COLO668 (cell line): ENCODE results near the gene MFSD8.
"Not testable (repeated sequence)": the region's sequence is repeated elsewhere in the genome, so short reads cannot be mapped to it uniquely, and the experiment has no call there.

ENCODE experiments used
- DNase-seq: peaks from one replicate; lab custom pipeline; 2025; ENCODE audit not compliant: unreplicated experiment; lab: John Stamatoyannopoulos, UW

MFSD8 gene

GRCh38 chr4:127957105-127957504, 7.9 kb downstream of the MFSD8 start:
- DNase-seq, result no peak

- no peak for DNase-seq
Measured at GRCh38 chr4:127936974-127937373, 28.0 kb downstream of the MFSD8 start.

- DNase-seq, result not testable (repeated sequence)
Measured at GRCh38 chr4:127931836-127932235, 33.1 kb downstream of the MFSD8 start.

- DNase-seq, result no peak
Measured at GRCh38 chr4:127930175-127930574, 34.8 kb downstream of the MFSD8 start.

GRCh38 chr4:127925720-127926119, 39.3 kb downstream of the MFSD8 start:
- DNase-seq, result not testable (repeated sequence)

- no peak for DNase-seq
Measured at GRCh38 chr4:127922226-127922625, 42.7 kb downstream of the MFSD8 start.

GRCh38 chr4:127920521-127920920, 44.5 kb downstream of the MFSD8 start:
- DNase-seq, result no peak

GRCh38 chr4:127917151-127917550, 47.8 kb downstream of the MFSD8 start:
- no peak for DNase-seq

- DNase-seq, result no peak
Measured at GRCh38 chr4:127916512-127916911, 48.5 kb downstream of the MFSD8 start.

- DNase-seq, result no peak
Measured at GRCh38 chr4:127905029-127905428, 59.9 kb downstream of the MFSD8 start.

- not testable (repeated sequence) for DNase-seq
Measured at GRCh38 chr4:127899682-127900081, 65.3 kb downstream of the MFSD8 start.

- DNase-seq, result no peak
Measured at GRCh38 chr4:127896528-127896927, 68.4 kb downstream of the MFSD8 start.

GRCh38 chr4:127896069-127896468, 68.9 kb downstream of the MFSD8 start:
- no peak for DNase-seq

GRCh38 chr4:127889903-127890302, 75.1 kb downstream of the MFSD8 start:
- no peak for DNase-seq

GRCh38 chr4:127888559-127888958, 76.4 kb downstream of the MFSD8 start:
- DNase-seq, result no peak

- DNase-seq, result no peak
Measured at GRCh38 chr4:127881563-127881864, 83.5 kb downstream of the MFSD8 start.

GRCh38 chr4:127880763-127881562, 84.0 kb downstream of the MFSD8 start, which contains the start of gene PLK4:
TSS of gene PLK4 (plus strand) at chr4:127880893. CDS start at chr4:127881135, 242 bp downstream.
- DNase-seq, result peak; percentile 97

- DNase-seq, result no peak
Measured at GRCh38 chr4:127875791-127876190, 89.2 kb downstream of the MFSD8 start.

- no peak for DNase-seq
Measured at GRCh38 chr4:127870688-127871087, 94.3 kb downstream of the MFSD8 start.

- no peak for DNase-seq
Measured at GRCh38 chr4:127870281-127870680, 94.7 kb downstream of the MFSD8 start.

GRCh38 chr4:127868196-127868595, 96.8 kb downstream of the MFSD8 start:
- no peak for DNase-seq
